Measurements from ENCODE around the gene WFIKKN1. TPM values are rescaled to one million over a fixed set of nuclear protein-coding genes. Genes with fewer than 3 reads are reported as not detected.

WFIKKN1 gene
- total RNA-seq, 6 experiments from 2014 or later: 0.02 to 0.14 TPM; not detected in 4

DNA sequence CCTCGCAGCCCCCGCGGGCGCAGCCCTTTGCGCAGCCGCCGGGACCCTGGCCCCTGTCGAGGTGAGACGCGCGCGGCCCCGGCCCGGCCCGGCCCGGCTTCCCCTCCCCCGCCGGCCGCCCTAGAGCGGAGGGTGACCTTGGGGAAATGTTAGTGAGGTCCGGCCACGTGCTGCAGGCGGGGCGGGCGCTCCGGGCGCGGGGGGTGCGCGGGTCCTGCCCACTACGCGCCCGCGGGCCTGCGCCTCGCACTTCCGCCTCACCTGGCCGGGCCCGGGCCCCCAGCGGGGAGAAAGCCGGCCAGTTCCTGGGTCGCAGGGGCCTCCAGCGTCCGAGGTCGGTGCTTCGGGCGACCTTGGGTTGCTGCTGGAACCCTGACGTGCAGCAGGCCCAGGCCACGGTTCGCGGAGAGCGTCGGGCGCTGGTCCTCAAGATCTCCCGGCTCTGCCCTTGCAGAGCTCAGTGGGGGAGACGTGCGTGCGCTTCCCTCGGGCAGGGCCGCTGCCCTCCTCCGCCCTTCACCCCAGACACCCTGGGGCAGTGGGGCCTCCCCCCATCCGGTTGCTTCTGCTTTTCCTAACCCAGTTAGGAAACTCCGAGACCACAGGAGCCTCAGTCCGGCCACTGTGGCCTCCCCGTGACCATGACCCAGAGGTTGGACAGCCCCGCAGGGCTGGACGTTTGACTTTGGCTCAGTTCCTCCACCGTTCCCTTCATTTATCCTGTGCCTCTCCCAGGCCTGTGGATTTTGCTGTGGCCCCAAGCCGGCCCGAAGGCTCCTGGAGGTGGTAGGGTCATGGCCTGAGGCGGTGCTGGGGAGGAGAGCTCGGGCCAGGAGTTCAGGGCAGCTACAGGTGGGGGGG lies 11.6 kb downstream of the WFIKKN1 start:
- TF ChIP-seq, protein P1, sequence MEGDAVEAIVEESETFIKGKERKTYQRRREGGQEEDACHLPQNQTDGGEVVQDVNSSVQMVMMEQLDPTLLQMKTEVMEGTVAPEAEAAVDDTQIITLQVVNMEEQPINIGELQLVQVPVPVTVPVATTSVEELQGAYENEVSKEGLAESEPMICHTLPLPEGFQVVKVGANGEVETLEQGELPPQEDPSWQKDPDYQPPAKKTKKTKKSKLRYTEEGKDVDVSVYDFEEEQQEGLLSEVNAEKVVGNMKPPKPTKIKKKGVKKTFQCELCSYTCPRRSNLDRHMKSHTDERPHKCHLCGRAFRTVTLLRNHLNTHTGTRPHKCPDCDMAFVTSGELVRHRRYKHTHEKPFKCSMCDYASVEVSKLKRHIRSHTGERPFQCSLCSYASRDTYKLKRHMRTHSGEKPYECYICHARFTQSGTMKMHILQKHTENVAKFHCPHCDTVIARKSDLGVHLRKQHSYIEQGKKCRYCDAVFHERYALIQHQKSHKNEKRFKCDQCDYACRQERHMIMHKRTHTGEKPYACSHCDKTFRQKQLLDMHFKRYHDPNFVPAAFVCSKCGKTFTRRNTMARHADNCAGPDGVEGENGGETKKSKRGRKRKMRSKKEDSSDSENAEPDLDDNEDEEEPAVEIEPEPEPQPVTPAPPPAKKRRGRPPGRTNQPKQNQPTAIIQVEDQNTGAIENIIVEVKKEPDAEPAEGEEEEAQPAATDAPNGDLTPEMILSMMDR (IDR thresholded peaks at IDR 0.05): no peak
- H3K4me3 Mint-ChIP-seq: peak overlapping the region; percentile 82
- peak overlapping the region; percentile 38; the same call in 1 of the 2 replicates for H3K27ac Mint-ChIP-seq
- no peaks in the 10 kb centered on the region for H3K36me3 Mint-ChIP-seq (ENCODE audit: low read depth)
- H3K4me1 Mint-ChIP-seq (ENCODE audit: low read depth): no peaks in the 10 kb centered on the region
- no peaks in the 10 kb centered on the region for H3K9me3 Mint-ChIP-seq
- no peak for DNase-seq
- H3K27me3 Mint-ChIP-seq (ENCODE audit: insufficient read depth): peaks cover 4% of the 10 kb centered on the region; the same call in 1 of the 2 replicates

- Mint-ChIP-seq H3K4me1 (ENCODE audit: low read depth) (no peaks in the 10 kb centered on the region), H3K27me3 (ENCODE audit: insufficient read depth) (peaks cover 4% of the 10 kb centered on the region; the same call in 1 of the 2 replicates), H3K27ac (no peak overlapping the region), H3K9me3 (no peaks in the 10 kb centered on the region), H3K36me3 (ENCODE audit: low read depth) (no peaks in the 10 kb centered on the region), H3K4me3 (peak overlapping the region; percentile 82)
- TF ChIP-seq, protein P1 (IDR thresholded peaks at IDR 0.05): no peak
- no peak for DNase-seq
Measured at GRCh38 chr16:643050-643368, 12.2 kb downstream of the WFIKKN1 start.

GRCh38 chr16:644556-644955 lies 13.8 kb downstream of the WFIKKN1 start:
- Mint-ChIP-seq H3K36me3 (ENCODE audit: low read depth) (no peaks in the 10 kb centered on the region), H3K4me1 (ENCODE audit: low read depth) (no peaks in the 10 kb centered on the region), H3K27ac (no peak overlapping the region; the same call in 1 of the 2 replicates), H3K27me3 (ENCODE audit: insufficient read depth) (peaks cover 3% of the 10 kb centered on the region), H3K4me3 (no peak overlapping the region), H3K9me3 (no peaks in the 10 kb centered on the region)
- no peak for DNase-seq
- TF ChIP-seq, protein P1 (IDR thresholded peaks at IDR 0.05): no peak

DNA sequence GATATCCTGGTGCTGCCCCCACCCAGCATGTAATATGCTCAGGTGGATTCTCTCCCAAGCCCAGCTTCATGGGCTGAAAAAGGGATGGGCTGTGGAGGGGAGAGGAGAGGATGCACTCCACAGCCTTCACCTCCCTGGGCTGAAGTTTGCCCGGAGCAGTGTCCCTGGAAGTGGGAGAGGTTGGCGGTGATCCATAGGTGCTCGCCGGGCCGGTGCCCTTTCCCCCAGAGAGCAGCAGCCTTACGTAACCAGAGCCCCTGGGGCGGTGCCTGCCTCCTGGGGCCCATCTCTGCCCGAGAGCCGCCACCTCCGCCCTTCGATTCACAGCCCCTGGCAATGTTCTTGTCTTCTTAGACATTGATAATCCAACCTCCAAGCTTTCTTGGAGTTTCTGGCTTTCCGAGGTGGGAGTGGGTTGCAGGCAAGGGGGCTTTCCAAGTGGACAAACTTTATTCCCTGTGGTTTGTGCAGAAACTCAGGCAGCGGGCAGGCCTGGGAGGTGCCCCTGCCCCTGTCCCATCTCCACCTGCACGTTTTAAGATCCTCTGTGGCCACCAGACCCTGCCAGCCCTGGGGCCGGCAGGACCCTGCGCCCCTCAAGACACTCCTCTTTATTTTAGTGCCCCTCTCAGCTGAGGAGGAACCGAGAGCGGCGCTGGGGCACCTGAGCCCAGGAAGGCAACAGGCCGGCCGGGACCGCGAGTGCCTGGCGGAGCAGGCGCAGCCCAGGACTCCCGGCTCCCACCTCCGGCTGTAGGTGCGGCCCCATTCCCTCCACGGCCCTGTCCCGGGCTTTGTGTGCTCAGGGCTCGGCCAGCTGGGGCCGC lies 15.3 kb downstream of the WFIKKN1 start:
- H3K27ac Mint-ChIP-seq: no peak overlapping the region

DNA sequence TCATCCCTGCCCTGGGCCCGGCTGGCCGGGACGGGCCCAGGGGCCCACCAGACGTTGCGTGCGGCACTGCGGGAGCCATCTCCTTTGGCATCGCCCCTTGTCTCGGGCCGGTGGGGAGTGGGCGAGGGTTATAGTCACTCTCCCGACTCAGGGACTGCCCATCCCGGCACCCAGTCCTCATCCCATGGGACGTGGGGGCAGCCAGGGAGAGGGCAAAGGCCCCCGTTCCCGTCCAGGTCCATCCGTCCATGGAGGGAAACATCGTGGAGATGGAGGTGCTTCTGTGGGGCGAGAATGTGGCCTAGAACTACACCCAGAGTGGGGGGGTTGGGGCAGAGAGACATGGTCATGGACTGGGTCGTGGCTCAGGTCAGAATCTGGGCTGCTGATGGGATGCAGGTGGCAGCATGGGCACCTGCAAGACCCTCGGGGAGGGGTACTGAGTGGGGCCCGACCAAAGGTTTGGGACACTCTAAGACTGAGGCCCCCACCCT lies 15.9 kb downstream of the WFIKKN1 start:
- DNase-seq: no peak
- Mint-ChIP-seq H3K4me3 (no peak overlapping the region), H3K36me3 (ENCODE audit: low read depth) (no peaks in the 10 kb centered on the region), H3K27ac (no peak overlapping the region; the same call in 1 of the 2 replicates), H3K9me3 (no peaks in the 10 kb centered on the region), H3K27me3 (ENCODE audit: insufficient read depth) (peaks cover 3% of the 10 kb centered on the region), H3K4me1 (ENCODE audit: low read depth) (0 out of 2 replicates have a peak, but pooled peaks cover 5% of the 10 kb centered on the region)
- TF ChIP-seq, protein P1 (IDR thresholded peaks at IDR 0.05): no peak

More for the DNA sequence above, 15.3 kb downstream of the WFIKKN1 start:
- no peaks in the 10 kb centered on the region for H3K36me3 Mint-ChIP-seq (ENCODE audit: low read depth)
- no peak overlapping the region for H3K4me3 Mint-ChIP-seq
- TF ChIP-seq, protein P1 (IDR thresholded peaks at IDR 0.05): no peak
- H3K27me3 Mint-ChIP-seq (ENCODE audit: insufficient read depth): peaks cover 3% of the 10 kb centered on the region
- DNase-seq: no peak
- H3K4me1 Mint-ChIP-seq (ENCODE audit: low read depth): 0 out of 2 replicates have a peak, but pooled peaks cover 5% of the 10 kb centered on the region
- H3K9me3 Mint-ChIP-seq: no peaks in the 10 kb centered on the region
